ENCODE measurements around the gene USP16.

The USP16 gene

GRCh38 chr21:29083306-29083705, 58.8 kb downstream of the USP16 start:
- DNase-seq (ENCODE audit: low read depth), result no peak

GRCh38 chr21:29084372-29084771, 59.9 kb downstream of the USP16 start:
- peak; percentile 17 for DNase-seq (ENCODE audit: low read depth)

DNA sequence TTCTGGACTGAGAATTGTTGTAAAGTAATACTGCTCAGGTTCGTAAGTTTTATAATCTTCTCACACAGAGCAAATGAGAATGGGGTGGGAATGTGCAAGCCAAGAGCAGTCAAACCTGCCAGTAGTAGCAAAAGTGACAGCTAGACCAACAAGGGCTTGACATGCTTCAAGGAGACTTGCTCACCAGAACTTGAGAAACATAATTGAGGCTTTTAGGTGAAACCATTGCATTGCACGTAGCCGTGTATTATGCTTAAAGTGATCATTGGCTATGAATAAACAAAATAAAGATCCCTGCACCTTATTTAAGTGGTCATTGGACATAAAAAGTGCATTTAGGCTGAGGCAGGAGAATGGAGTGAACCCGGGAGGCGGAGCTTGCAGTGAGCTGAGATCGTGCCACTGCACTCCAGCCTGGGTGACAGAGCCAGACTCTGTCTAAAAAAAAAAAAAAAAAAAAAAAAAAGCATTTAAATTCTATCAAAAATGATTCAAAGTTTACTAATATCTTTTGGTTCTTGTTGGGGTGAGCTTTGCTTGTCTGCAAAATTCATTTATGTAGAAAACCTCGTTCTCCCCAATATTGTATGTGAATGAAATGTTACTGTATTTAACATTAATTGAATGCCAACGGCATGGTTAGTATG, 60.8 kb downstream of the USP16 start:
- DNase-seq (ENCODE audit: low read depth), result no peak

DNA sequence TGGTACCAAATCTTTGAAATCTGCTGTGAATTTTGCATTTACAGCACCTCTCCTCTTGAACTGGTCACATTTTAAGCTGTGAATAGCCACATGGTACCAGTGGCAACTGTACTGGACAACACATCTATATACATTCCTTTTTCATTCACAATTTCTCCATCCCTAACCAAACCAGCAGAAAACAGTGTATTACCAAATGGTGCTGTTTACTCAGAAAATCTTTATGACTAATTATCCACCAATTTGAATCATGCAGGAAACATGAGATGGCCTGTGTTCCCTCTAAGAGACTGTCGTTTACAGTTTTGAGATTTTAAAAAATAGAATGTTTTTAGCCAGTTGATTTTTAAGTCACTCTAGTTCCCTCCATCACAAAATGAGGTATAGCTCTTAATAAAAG, 66.6 kb downstream of the USP16 start:
- DNase-seq (ENCODE audit: low read depth), result peak; percentile 92

GRCh38 chr21:29092102-29092959, 67.9 kb downstream of the USP16 start:
- peak; percentile 58 for DNase-seq (ENCODE audit: low read depth)

DNA sequence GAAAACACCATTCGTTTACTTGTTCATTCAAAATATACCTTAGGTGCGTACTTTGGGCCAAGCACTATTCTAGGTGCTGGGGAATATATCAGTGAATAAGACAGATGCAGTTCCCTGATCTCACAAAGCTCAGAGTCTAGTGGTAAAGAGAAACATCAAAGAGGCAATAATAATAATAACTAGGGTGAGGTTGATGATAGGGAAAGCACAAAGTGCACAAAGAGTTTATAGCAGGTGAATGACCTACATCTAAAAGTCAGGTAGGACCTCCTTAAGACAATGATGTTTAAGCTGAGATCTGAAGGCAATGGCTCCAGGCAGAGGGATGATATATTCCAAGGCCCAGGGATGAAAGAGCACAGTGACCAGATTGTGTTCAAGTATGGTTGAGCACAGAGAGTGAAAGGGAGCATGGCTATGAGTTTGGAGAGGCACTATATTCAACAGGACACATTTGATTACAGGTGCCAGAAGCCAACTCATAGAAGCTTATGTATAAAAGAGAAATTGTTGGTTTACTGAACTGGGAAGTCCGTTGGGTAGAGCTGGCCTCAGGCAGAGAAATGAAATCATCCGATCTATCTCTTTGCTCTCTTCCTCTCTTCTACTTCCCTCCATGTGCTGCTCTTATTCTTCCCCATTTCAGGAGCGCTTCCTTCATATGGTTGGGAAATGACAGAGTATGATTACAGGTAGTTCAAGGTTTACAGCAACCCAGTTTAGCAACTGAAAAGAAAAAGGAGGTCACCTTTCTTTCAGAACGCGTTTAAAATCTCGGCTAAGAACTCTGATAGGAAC, 71.9 kb downstream of the USP16 start:
- no peak for DNase-seq (ENCODE audit: low read depth)

GRCh38 chr21:29098156-29098555, 73.7 kb downstream of the USP16 start:
- DNase-seq (ENCODE audit: low read depth), result no peak

GRCh38 chr21:29102791-29103257, 78.4 kb downstream of the USP16 start:
- DNase-seq (ENCODE audit: low read depth), result peak; percentile 13

Measured in ELR (cell line).